ENCODE measurements around the gene RALGPS2. TPM values are rescaled to one million over a fixed set of nuclear protein-coding genes. Genes with fewer than 3 reads are reported as not detected.

The RALGPS2 gene
- total and polyA plus RNA-seq, 9 of the 15 experiments (the other 6 are each of a cell fraction or from before 2014, with no cell fraction given), result 0.28 to 6.5 (median 2.6) TPM

DNA sequence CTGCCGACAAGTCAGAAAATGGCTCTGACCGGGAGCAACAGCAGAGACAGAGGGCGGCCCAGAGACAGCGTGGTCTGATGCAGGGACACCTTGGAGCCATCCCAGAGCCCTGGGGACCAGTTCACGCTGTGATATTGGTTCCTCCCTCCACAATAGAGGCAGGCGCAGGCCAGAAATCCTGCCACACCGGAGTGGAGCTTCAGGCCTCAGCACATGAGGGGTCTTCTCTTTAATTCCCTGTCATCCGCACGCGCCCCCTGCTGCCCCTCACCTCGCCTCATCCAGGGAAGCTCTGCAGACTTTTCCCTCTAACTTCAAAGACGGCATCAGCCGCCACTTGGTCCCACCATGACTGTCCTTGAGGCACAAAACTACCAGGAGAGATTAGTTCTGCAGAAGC is 221.4 kb downstream of the RALGPS2 start (continued):
- no peak for TF ChIP-seq COPS2 (conservative IDR thresholded peaks at IDR 0.05)
- no peak for TF ChIP-seq RB1 (IDR thresholded peaks at IDR 0.05; ENCODE audit: low read depth)
- TF ChIP-seq TCFL5 (CRISPR knock-in tag; conservative IDR thresholded peaks at IDR 0.05), result no peak
- no peak for TF ChIP-seq ZBTB7A (IDR thresholded peaks at IDR 0.05; ENCODE audit: borderline replicate concordance, control insufficient read depth, low read depth, low read length)

DNA sequence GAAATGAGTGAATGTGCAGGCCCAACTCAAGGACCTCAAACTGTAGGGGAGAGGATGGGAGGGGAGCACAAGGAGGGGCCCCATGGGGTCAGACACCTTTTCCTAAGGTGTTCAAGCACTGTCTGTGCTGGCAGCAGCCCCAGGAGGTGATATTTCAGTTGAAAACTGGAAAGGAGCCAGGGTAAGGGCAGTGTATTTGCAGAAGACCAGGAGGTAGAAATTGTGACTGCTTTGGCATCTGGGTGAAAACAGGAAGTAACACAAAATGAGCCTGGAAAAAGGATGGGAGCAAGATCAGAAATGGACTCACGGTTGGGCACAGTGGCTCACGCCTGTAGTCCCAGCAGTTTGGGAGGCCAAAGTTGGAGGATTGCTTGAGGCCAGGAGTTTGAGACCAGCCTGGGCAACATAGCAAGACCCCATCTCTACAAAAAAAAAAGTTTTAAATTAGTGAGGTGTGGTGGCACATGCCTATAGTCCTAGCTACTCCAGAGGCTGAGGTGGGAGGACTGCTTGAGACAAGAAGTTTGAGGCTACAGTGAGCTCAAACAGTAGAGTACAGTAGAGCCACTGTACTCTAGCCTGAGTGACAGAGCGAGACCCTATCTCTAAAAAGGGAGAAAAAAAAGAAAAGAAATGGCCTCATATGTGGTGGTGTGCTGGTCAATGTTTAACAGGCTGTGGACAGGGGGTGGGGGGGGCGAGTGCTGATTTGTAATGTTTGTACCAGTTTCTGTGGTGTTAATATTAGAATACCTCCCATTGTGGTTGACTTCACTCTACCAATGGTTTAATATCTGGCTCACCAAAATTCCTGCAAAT is 222.0 kb downstream of the RALGPS2 start:
- CTCF ChIA-PET (ENCODE audit: low intra/inter-chr PET ratio), result no interaction called here
- no TSS peak for BruUV-seq (replicated peaks)

More for the DNA sequence above, 222.0 kb downstream of the RALGPS2 start:
- H2AFZ ChIP-seq (ENCODE audit: low read depth, low read length), result no peak overlapping the region
- H3K4me2 ChIP-seq (ENCODE audit: insufficient read depth, low read length), result no peak overlapping the region
- in situ Hi-C loops (cut with MboI) (no loop called here), intact Hi-C loops (cut with micrococcal nuclease) (no loop called here)
- no peaks in the 10 kb centered on the region for H3K79me2 ChIP-seq (ENCODE audit: control insufficient read depth, insufficient read depth, low read length)
- H4K20me1 ChIP-seq (replicated peaks; ENCODE audit: control insufficient read depth, insufficient read depth, low read length), result no peaks in the 10 kb centered on the region
- DNase-seq (ENCODE audit: extremely low read depth in 1 of 4, low spot score in 3 of 4) (no peak), ATAC-seq (no peak), FAIRE-seq (no peak)
- H3K36me3 ChIP-seq (ENCODE audit: control insufficient read depth, insufficient read depth, low read length), result no peaks in the 10 kb centered on the region
- H3K9me3 ChIP-seq (replicated peaks; ENCODE audit: control insufficient read depth, insufficient read depth, low read depth, low read length), result no peaks in the 10 kb centered on the region
- H3K9ac ChIP-seq (ENCODE audit: insufficient read depth in 1 of 2, low read depth in 2 of 2, low read length in 2 of 2), result no peak overlapping the region
- peaks cover 51 to 63% of the 10 kb centered on the region in 2 experiments for H3K27me3 ChIP-seq (ENCODE audit: control insufficient read depth in 2 of 2, insufficient read depth in 2 of 2, low read length in 2 of 2)
- 2% methylated on average over 3 of the region's 4 CpGs for whole genome bisulfite sequencing (ENCODE audit: insufficient coverage, low coverage, missing lambda C conversion rate)
- H3K27ac ChIP-seq (ENCODE audit: extremely low read depth, low read depth, low read length), result no peak overlapping the region
- POLR2A ChIA-PET, result interaction anchor here (0.5 to 0.6 kb wide), 2 partner anchors 145 to 406 kb away, joined by 3 read pairs; no protein-coding TSS in a partner anchor
- H3K4me1 ChIP-seq (replicated peaks in 1 of 2; ENCODE audit: control insufficient read depth in 2 of 2, insufficient read depth in 2 of 2, low read length in 2 of 2), result no peaks in the 10 kb centered on the region; a peak in 1 of 5 replicates
- TF ChIP-seq ZNF121 (CRISPR knock-in tag; conservative IDR thresholded peaks at IDR 0.05) (peak; percentile 38), ZNF507 (tag; conservative IDR thresholded peaks at IDR 0.05) (no peak)
- H3K4me3 ChIP-seq, result no peak overlapping the region
- H3K9me1 ChIP-seq (ENCODE audit: control insufficient read depth, insufficient read depth, low read length), result no peaks in the 10 kb centered on the region
